Fibroblast of lung (primary cell): ENCODE data around the gene DPH3. TPM values are rescaled to one million over a fixed set of nuclear protein-coding genes. Genes with fewer than 3 reads are reported as not detected.

Experiments
- DNase-seq, 2 donors: peaks; one replicate each; pipeline versions ENCODE4 v3.0.0 to v3.0.0-alpha.2; 2010; ENCODE audit warnings: low read depth in 2 of 2
- H2AFZ ChIP-seq: 2 replicates; pipeline ENCODE4 v1.5.1; 2012; ENCODE audit warnings: low read length, control low read depth, inconsistent platforms
- H3K27ac ChIP-seq: 2 replicates; pipeline ENCODE4 v1.5.1; 2011; ENCODE audit warnings: low read length, control low read depth; ENCODE audit not compliant: insufficient read depth
- H3K27me3 ChIP-seq: 2 replicates; pipeline ENCODE4 v1.5.1; 2011; ENCODE audit warnings: mild to moderate bottlenecking, low read length; ENCODE audit not compliant: control insufficient read depth, insufficient read depth
- H3K36me3 ChIP-seq: 2 replicates; pipeline ENCODE4 v1.5.1; 2011; ENCODE audit warnings: low read length; ENCODE audit not compliant: control insufficient read depth, insufficient read depth
- H3K4me1 ChIP-seq: 2 replicates; pipeline ENCODE4 v1.5.1; 2011; ENCODE audit warnings: low read length; ENCODE audit not compliant: control insufficient read depth, insufficient read depth; ENCODE audit errors: extremely low read depth
- H3K4me2 ChIP-seq: 2 replicates; pipeline ENCODE4 v1.5.1; 2011; ENCODE audit warnings: low read length, control low read depth; ENCODE audit not compliant: insufficient read depth; ENCODE audit errors: extremely low read depth
- H3K4me3 ChIP-seq, 4 experiments: fragments of 200-600 bp in 1 of 4; sonication (generic) in 1 of 4; replicated peaks in 1 of 4; 2 replicates each; pipeline ENCODE4 v1.5.1; 2011 to 2016; ENCODE audit warnings: low read length in 4 of 4, low read depth in 3 of 4, mild to moderate bottlenecking in 3 of 4, control low read depth in 2 of 4, inconsistent platforms in 1 of 4, mixed read lengths in 1 of 4; ENCODE audit not compliant: insufficient read depth in 1 of 4; ENCODE audit errors: control extremely low read depth in 1 of 4
- H3K79me2 ChIP-seq: 2 replicates; pipeline ENCODE4 v1.5.1; 2012; ENCODE audit warnings: mild to moderate bottlenecking, low read length, inconsistent platforms; ENCODE audit not compliant: control insufficient read depth, insufficient read depth
- H3K9ac ChIP-seq: 2 replicates; pipeline ENCODE4 v1.5.1; 2011; ENCODE audit warnings: mild to moderate bottlenecking, low read length, control low read depth; ENCODE audit not compliant: insufficient read depth
- H3K9me3 ChIP-seq: 2 replicates; pipeline ENCODE4 v1.5.1; 2012; ENCODE audit warnings: low read depth, low read length; ENCODE audit not compliant: control insufficient read depth, insufficient read depth
- H4K20me1 ChIP-seq: 2 replicates; pipeline ENCODE4 v1.5.1; 2011; ENCODE audit warnings: low read length; ENCODE audit not compliant: control insufficient read depth, insufficient read depth; ENCODE audit errors: extremely low read depth
- CTCF ChIP-seq, 2 donors: IDR thresholded peaks in 1 of 2; conservative IDR thresholded peaks in 1 of 2; 1 replicate in 1 of 2; 2 replicates in 1 of 2; pipeline ENCODE4 v1.5.1; 2011 to 2012; ENCODE audit warnings: low read length in 2 of 2, control low read depth in 1 of 2, inconsistent platforms in 1 of 2, low read depth in 1 of 2, mild to moderate bottlenecking in 1 of 2
- EZH2 ChIP-seq: IDR thresholded peaks from 2 replicates; pipeline ENCODE4 v1.5.1; 2012; ENCODE audit warnings: low read length, control low read depth, mild to moderate bottlenecking; ENCODE audit errors: missing control alignments
- polyA plus RNA-seq, 2 donors: library from polyadenylated mRNA; depleted of rRNA in 1 of 2; stranded (reverse) in 1 of 2; unstranded in 1 of 2; fragments of >200 nt; gene quantifications; 2 replicates each; pipeline ENCODE4 v1.2.1, GENCODE V29; 2011 to 2012; ENCODE audit warnings: missing spikeins in 1 of 2
- total RNA-seq: library from RNA; depleted of rRNA; stranded (reverse); fragments of >200 nt; gene quantifications from 2 replicates; pipeline ENCODE4 v1.2.1, GENCODE V29; 2014

DPH3 gene
- total and polyA plus RNA-seq, 2 donors (not counting 1 experiment from before 2014, with no cell fraction given): 28.1 to 28.2 TPM

GRCh38 chr3:16243706-16244490 lies 20.8 kb downstream of the DPH3 start:
- H3K9me3 ChIP-seq: no peaks in the 10 kb centered on the region
- H3K4me3 ChIP-seq: no peak overlapping the region
- no peaks in the 10 kb centered on the region for H3K36me3 ChIP-seq
- no peak for TF ChIP-seq EZH2
- TF ChIP-seq CTCF (conservative IDR thresholded peaks at IDR 0.05 in 1 of 2, IDR thresholded peaks at IDR 0.05 in 1 of 2; ENCODE audit: low read depth in 1 of 2, low read length in 2 of 2): no peak
- H3K4me1 ChIP-seq: peaks cover 15% of the 10 kb centered on the region
- no peak overlapping the region for H2AFZ ChIP-seq
- no peaks in the 10 kb centered on the region for H3K27me3 ChIP-seq
- no peak overlapping the region for H3K9ac ChIP-seq
- H3K79me2 ChIP-seq: no peaks in the 10 kb centered on the region
- no peak overlapping the region for H3K27ac ChIP-seq
- no peaks in the 10 kb centered on the region for H4K20me1 ChIP-seq
- peak overlapping the region; percentile 54 for H3K4me2 ChIP-seq
- peak; percentile 24 to 54 for DNase-seq

GRCh38 chr3:16242177-16242576 lies 22.6 kb downstream of the DPH3 start:
- no peak overlapping the region for H3K4me3 ChIP-seq
- TF ChIP-seq CTCF (conservative IDR thresholded peaks at IDR 0.05 in 1 of 2, IDR thresholded peaks at IDR 0.05 in 1 of 2; ENCODE audit: low read depth in 1 of 2, low read length in 2 of 2) (no peak), EZH2 (no peak)
- H4K20me1 ChIP-seq: no peaks in the 10 kb centered on the region
- no peaks in the 10 kb centered on the region for H3K79me2 ChIP-seq
- H3K4me1 ChIP-seq: peaks cover 13% of the 10 kb centered on the region
- H3K27ac ChIP-seq: no peak overlapping the region
- no peak overlapping the region for H3K4me2 ChIP-seq
- no peaks in the 10 kb centered on the region for H3K36me3 ChIP-seq
- H3K9ac ChIP-seq: no peak overlapping the region
- no peak overlapping the region for H2AFZ ChIP-seq
- H3K9me3 ChIP-seq: no peaks in the 10 kb centered on the region
- DNase-seq: no peak
- no peaks in the 10 kb centered on the region for H3K27me3 ChIP-seq

- H3K9ac ChIP-seq: no peak overlapping the region
- H3K4me3 ChIP-seq: no peak overlapping the region
- no peaks in the 10 kb centered on the region for H3K36me3 ChIP-seq
- no peaks in the 10 kb centered on the region for H3K79me2 ChIP-seq
- no peaks in the 10 kb centered on the region for H3K27me3 ChIP-seq
- H3K27ac ChIP-seq: no peak overlapping the region
- H3K4me1 ChIP-seq: peaks cover 13% of the 10 kb centered on the region
- H2AFZ ChIP-seq: no peak overlapping the region
- no peak for TF ChIP-seq CTCF (conservative IDR thresholded peaks at IDR 0.05 in 1 of 2, IDR thresholded peaks at IDR 0.05 in 1 of 2; ENCODE audit: low read depth in 1 of 2, low read length in 2 of 2)
- no peak for TF ChIP-seq EZH2
- no peak overlapping the region for H3K4me2 ChIP-seq
- no peaks in the 10 kb centered on the region for H3K9me3 ChIP-seq
- H4K20me1 ChIP-seq: no peaks in the 10 kb centered on the region
- no peak for DNase-seq
Observed at GRCh38 chr3:16241225-16241624, 23.5 kb downstream of the DPH3 start.
